Femur (tissue), 1 donor: ENCODE data around the gene MAP3K13.
"Not testable (repeated sequence)": the region's sequence is repeated elsewhere in the genome, so short reads cannot be mapped to it uniquely, and the experiment has no call there.

Experiments used
- DNase-seq: peaks from one replicate; pipeline ENCODE4 v3.0.0-alpha.2; 2017

Gene MAP3K13

DNA sequence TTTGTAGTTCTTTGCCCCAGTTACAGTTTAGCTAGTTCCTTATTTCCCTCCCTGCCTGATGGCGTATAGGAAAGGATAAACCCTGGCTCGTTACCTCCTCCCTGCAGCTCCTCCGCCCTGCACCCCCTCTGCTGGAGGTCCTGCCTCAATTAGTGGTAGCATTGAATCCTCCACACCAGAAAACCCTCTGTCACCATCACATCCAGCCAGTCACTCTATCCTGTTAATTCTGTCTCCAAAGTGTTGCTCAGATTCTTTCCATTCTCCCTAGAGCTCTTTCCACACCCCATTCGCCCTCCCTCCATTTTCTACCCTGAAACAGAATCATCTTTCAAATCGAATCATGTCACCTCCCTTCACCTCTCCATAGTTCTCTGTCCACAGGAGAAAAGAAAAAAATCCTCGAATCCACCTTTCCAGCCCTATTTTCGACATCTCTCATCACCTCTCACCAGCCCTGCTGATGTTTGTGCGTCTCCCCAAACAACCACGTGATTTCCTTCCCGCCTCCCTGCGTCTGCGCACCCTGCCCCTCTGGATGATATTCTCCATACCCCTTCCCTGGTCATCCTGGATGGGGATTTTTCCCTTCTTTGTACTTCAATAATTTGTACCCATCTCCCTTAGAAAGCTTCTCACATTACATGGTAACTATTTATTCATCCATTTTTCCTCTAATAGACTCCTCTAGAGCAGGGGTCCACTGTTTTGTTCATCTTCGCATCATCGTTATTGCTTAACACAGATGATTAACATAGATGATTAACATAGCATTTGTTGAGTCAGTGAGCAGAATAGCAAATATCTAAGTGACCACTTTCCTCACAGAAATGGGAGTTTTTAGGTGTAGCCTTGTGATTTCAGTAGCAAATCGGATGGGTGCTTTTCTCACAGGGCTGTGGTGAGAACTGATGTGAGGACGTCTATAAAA, 37.1 kb downstream of the MAP3K13 start:
- DNase-seq = no peak

DNA sequence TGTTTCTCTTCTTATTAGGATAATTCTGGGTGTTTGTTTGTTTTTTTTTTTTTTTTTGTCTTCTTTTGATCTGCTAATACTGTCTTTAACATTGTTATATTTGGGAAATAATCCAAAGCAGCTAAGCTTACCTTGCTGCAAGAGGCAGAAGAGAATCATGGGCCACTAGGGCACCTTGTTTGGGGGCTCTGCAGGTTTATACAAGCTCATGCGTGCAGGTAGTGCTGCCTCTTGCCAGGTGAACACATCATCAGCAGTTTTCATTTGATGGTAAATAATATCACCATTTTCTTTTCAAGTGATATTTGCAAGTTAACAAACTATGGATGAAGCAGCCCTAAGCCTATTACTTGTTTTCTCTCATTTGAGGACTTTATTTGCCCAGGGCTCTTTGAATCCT, 37.9 kb downstream of the MAP3K13 start:
- no peak for DNase-seq

- no peak for DNase-seq
Measured at GRCh38 chr3:185401319-185401955, 38.5 kb downstream of the MAP3K13 start.

GRCh38 chr3:185402561-185402960, 39.6 kb downstream of the MAP3K13 start:
- DNase-seq = peak; percentile 24

DNA sequence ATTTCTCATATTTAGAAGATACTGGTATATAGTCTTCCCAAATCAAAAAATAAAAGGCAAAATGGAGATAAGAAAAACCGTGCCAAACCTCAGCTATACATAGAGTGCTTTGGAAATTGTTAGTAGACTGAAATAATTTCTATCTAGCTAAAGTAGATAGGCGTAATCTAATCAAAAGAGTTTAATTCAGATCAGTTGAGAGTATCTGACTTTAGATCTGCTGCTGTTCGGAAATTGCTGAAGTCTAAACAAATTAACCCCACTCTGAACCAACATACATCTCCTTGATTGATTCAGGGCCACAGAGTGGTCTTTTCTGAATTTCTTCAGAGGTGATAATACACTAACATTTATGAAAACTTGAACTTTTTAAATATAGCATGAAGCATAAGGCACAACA, 40.1 kb downstream of the MAP3K13 start:
- no peak for DNase-seq

DNA sequence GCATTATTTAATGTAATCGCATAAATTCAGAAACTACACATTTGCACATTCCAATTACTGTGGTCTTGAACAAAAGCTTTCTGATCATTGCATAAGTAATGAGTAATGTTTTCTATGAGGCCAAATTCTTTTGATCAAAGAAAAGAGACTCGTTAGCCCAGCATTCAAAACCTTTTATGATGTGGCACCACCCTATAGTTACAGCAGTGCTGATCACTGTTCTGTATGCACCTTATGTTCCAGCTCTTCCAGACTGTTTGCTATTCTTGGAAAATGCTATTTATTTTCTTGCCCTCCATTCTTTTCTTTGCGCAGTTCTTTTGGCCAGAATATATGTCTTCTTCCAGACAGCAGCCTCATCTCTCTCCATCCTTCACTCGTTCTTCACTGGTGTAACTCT, 42.3 kb downstream of the MAP3K13 start:
- DNase-seq = no peak

- DNase-seq = no peak
Measured at GRCh38 chr3:185405664-185406063, 42.7 kb downstream of the MAP3K13 start.

- no peak for DNase-seq
Measured at GRCh38 chr3:185406121-185406620, 43.2 kb downstream of the MAP3K13 start.

DNA sequence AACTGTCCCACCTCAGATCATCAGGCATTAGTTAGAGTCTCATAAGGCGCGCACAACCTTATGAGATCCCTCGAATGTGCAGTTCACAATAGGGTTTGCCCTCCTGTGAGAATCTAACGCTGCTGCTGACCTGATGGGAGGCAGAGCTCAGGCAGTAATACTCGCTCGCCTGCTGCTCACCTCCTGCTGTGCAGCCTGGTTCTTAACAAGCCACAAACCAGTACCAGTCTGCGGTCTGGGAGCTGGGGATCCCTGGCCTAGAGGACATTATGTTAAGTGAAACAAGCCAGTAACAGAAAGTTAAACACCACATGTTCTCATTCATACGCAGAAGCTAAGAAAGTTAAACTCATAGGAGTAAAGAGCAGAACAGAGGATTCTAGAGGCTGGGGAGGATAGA, 47.0 kb downstream of the MAP3K13 start:
- DNase-seq = no peak

DNA sequence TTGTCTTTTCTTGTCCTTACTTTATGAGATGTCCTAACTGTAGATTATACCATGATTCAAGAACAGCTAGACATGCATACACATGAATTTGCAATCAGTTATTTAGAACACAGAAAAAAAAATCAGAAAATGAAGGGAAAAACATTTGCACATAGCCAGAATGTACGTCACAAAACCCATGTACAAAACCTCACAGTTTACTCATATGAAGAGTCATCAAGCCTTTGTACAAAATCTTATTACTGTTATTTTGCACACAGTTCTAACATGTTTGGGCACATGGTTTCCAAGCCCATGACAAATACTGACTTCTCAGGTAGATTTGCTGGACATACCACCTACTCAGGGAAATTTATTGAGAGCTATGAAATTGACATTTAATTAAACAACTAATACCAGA, 48.2 kb downstream of the MAP3K13 start:
- no peak for DNase-seq

DNA sequence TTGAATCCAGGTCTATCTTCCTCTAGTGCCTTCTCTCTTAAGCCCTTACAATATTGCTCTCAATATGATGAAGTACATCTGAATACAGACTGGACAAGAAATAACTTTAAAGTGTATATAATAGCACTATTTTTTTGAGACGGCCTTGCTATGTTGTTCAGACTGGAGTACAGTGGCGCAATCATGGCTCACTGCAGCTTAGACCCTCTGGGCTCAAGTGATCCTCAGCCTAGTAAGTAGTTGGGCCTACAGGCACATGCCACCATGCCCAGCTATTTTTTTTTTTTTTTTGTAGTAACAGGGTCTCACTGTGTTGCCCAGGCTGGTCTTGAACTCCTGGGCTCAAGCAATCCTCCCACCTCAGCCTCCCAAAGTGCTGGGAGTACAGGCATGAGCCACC, 53.6 kb downstream of the MAP3K13 start:
- no peak for DNase-seq

DNA sequence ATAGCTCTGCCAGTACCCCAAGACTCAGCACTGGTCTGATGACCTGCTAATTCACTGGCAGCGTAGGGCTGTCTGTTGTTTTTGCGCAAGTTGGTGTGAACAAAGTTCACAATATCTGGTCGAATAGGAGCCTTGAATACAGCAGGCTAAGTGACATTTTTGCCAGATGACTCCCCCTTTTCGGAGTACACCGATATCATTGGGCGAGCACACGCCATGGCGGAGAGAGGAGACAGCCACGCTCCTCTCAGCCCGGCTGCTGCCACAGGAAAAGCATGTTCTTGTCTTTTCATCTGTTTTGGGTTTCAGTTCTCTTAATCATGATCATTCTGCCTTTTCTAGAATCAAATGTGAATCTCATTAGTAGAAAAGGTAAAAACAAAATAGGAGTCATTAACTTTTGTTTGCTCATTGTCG, 55.6 kb downstream of the MAP3K13 start:
- DNase-seq = not testable (repeated sequence)

GRCh38 chr3:185420762-185421161, 57.8 kb downstream of the MAP3K13 start:
- DNase-seq = peak; percentile 38

GRCh38 chr3:185421577-185422232, 58.8 kb downstream of the MAP3K13 start:
- DNase-seq = no peak

DNA sequence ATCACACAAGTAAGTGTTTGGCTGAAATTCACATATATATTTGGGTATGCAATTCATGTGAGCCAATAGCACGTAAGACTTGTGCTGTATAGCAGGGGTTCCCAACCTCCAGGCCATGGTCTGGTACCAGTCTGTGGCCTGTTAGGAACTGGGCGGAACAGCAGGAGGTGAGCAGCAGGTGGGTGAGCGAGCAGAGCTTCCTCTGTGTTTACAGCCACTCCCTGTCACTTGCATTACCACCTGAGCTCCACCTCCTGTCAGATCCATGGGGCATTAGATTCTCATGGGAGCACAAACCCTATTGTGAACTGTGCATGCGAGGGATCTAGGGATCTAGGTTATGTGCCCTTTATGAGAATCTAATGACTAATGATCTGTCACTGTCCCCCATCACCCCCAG, 59.7 kb downstream of the MAP3K13 start:
- no peak for DNase-seq

GRCh38 chr3:185423178-185423577, 60.2 kb downstream of the MAP3K13 start:
- no peak for DNase-seq

DNA sequence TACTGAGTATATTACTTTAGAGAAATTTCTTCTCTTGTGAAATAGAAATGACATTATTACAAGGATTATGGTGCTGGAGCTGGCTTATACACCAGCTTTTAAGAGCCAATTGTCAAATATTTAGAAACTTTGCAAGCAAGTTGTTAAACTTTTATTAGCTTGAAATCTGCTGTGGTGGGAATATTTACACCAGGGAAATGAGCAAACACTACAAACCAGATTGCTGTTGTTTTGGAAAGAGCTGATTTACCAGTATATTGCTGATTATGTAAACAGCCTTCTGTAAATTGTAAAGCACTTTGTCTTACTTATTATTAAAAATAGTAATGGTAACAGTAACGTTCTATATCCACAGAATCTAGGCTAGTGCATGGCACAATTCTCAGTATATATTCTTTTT, 61.5 kb downstream of the MAP3K13 start:
- DNase-seq = no peak

- DNase-seq = no peak
Measured at GRCh38 chr3:185430375-185430774, 67.4 kb downstream of the MAP3K13 start.

GRCh38 chr3:185439745-185440466, 77.0 kb downstream of the MAP3K13 start:
- no peak for DNase-seq

DNA sequence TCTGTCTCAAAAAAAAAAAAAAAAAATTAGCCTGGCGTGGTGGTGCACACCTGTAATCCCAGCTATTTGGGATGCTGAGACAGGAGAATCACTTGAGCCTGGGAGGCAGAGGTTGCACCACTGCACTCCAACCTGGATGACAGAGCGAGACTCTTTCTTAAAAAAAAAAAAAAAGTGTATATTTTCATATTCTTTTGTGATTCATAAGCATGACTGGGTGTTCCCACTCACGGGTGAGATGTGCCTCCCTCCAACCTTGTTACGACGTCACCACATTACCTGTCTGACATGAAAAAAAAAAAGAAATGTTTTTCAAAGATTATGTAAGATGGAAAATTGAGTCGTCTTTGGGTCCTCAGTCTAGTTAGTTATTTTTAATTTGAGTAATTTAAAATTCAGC, 79.1 kb downstream of the MAP3K13 start:
- no peak for DNase-seq

DNA sequence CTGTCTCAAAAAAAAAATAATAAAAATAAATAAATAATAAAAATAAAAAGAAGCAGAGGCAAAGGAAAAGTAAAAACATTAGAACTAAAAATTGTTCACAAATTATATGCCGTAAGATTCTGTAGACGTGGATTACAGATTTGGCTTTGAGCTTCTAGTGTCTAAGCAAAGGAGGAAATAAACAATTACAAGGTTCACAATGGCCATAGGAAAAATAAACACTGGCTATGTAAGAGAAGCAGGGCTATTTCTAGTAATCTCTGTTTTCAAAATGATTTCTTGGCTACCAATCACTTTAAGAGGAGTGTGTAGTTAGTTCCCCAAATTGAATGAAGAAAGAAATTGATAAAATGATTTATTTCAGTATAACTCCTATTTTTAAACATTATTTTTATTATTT, 81.4 kb downstream of the MAP3K13 start:
- no peak for DNase-seq

GRCh38 chr3:185448107-185448506, 85.2 kb downstream of the MAP3K13 start:
- no peak for DNase-seq

DNA sequence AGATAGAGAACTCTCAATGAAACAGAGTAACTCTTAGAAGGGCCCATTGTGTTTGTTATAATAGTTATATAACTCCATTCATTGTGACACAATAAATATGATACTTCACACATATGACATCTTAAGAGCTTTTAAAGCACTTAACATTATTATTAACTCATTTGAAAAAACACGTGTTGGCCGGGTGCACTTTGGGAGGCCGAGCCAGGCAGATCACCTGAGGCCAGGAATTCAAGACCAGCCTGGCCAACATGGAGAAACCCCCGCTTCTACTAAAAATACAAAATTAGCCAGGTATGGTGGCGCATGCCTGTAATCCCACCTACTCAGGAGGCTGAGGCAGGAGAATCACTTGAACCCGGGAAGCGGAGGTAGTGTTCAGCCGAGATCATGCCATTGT, 88.5 kb downstream of the MAP3K13 start:
- DNase-seq = not testable (repeated sequence)
